WI38 (cell line): Measurements from ENCODE around the gene HAND1.

ENCODE experiments used
- H3K4me3 ChIP-seq: 2 replicates; pipeline ENCODE4 v1.5.1; 2011; ENCODE audit warnings: low read depth, mild to moderate bottlenecking, control low read depth, low read length
- CTCF ChIP-seq: IDR thresholded peaks from 2 replicates; pipeline ENCODE4 v1.5.1; 2012; ENCODE audit warnings: low read depth, mild to moderate bottlenecking, control low read depth, low read length

The HAND1 gene

DNA sequence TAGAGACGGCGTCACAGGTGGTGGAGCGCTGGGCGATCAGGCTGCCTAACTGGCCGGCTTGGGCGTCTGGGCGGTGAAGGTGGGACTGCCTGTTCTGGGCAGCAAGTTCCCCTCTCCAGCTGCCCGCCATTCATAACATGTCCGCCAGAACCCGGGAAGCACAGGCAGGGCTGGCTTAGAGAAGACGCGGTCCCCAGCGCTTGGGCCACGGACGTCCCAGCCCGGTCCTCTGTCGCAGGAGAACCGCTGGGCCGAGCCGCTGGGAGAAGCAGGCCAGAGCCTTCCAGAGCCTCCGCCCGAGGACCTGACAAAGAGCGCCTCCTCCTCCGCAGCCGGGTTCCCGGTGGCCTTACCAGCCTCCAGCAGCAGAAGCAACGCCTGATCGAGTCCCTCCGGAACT, 15.2 kb upstream of the HAND1 start:
- H3K4me3 ChIP-seq, result no peak overlapping the region
- no peak for TF ChIP-seq CTCF

DNA sequence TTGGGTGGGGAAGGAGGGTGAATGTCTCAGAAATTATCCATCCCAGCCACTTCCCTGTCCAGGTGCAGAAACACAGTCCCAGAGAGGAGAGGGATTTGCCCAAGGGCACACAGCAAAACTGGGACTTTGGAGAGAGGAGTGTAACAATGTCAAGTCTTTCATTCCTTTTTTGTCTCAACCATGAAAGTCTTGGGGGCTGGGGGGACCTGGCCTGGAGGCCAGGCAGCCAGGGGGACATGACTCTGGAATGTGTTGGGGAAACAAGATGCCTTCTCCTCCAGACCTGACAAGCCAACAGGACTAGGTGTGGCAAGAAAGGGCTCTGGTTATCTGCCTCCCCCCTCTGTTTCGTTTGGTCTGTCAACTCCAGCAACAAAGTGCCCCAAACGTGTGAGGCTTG, 13.9 kb upstream of the HAND1 start:
- TF ChIP-seq CTCF, result no peak

DNA sequence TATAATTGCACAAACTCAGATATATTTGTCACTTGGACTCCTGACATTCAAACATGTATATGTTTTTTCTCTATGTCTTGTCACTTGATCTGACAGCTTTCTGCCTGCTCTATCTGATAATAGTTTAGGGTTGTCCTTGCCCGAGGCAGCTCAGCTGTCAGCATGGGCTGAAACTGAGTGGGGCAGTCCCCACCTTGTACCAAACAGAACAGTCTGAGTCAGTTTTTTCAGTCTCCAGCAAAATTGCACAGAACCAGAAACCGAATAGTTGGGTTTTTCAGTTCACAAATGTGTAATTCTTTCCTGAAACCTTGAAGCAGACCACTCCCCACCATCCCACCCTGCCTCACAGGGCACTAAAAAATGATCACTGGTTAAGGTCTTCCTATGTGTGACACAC, 9.5 kb upstream of the HAND1 start:
- no peak overlapping the region for H3K4me3 ChIP-seq
- TF ChIP-seq CTCF, result no peak

More for the DNA sequence above, 13.9 kb upstream of the HAND1 start:
- no peak overlapping the region for H3K4me3 ChIP-seq

DNA sequence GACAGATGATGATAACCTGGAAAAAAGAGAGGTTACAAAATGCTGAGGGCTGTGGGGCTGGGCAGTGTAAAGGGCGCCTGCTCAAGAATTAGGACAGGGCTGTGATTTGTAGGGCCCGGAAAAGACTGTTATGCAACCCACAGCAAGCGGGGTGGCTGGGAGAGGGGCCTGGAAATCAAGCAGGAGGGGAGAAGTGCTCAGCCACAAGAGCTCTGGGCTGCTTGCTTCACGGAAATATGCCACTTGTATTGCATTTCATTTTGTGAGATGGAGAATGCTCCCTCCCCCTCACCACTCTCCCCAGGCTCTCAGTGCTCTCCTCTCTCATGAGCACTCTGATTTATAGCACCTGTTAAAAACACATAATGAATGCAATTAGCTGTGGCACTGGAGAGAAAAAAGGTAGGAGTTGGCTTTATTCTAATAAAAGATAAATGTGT, 8.4 kb upstream of the HAND1 start:
- no peak overlapping the region for H3K4me3 ChIP-seq
- no peak for TF ChIP-seq CTCF

DNA sequence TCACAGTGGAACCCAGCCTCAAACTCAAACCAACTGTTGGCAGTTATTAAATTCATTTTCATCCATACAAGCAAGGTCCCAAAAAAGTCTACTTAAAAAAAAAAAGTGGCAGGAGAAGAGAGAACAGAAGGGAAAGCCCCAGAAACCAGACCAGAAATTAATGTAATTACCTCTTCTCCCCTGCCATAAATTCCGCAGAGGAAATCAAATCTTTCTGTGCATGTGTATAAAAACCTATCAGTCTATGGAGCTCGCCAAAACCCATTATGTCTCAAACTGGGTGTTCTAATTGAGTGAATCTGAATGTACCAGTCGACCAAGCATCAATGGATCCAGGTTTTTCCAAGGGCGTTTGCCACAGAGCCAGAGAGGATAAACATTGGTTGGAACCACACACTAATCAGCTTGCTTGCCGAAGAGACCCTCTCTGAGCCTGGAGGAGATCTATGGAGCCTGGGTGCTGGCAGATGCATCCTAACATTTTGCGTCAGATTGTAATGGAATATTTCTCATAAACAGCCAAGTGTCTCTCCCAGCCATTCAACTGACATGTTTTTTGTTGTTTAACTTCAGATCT, 7.9 kb upstream of the HAND1 start:
- H3K4me3 ChIP-seq, result no peak overlapping the region
- TF ChIP-seq CTCF, result no peak

GRCh38 chr5:154485096-154485491, 7.1 kb upstream of the HAND1 start:
- no peak for TF ChIP-seq CTCF
- no peak overlapping the region for H3K4me3 ChIP-seq

GRCh38 chr5:154484393-154485095, 6.5 kb upstream of the HAND1 start:
- no peak overlapping the region for H3K4me3 ChIP-seq
- TF ChIP-seq CTCF, result no peak
